ENCODE data around the gene THRA.

The THRA gene

DNA sequence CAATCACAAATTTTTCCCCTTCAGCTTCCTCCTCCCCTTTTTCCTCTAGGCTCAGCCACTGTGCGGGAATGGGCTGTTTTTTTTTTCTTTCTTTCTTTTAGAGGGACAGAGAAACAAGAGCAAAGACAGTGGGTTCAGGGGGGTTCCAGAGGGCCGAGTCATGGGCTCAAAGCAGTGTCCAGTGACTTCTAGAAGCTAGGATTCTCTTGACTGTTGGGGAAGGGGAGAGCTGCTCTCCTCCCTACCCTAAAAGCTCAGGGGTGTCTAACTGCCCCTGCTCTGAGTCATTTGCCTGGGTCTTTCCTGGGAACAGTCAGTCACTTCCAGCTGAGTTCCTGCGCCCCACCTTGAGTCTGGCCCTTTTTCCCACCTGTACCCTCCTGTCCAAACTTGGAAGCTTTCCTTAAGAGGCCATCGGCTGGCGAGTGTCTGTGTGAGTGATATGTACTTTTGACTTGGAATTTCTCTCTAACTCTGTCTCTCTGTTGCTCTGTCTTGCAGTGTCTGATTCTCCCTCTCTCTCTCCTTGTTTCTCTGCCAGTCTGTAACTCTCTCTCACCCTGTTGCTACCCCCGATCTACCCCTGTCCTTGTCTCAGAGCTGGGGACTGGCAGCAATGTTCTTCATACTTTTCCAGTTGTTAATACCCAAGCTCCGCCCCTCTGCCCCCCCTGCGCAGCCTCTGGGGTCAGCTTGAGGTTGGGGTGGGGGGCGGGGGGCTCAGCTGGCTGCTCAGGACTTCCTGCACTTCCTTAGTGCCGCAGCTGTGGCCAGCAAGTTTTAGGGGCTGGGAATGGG lies 2.4 kb downstream of the THRA start:
- H3K4me3 ChIP-seq: peak overlapping the region; percentile 100
- H3K27me3 ChIP-seq: no peaks in the 10 kb centered on the region
- peak overlapping the region; percentile 96 for H3K9ac ChIP-seq
- peaks cover 78% of the 10 kb centered on the region for H3K4me1 ChIP-seq
- TF ChIP-seq Cebpa-rat (IDR thresholded peaks at IDR 0.05): no peak
- peak overlapping the region; percentile 100 for H3K4me2 ChIP-seq
- no peaks in the 10 kb centered on the region; the same call in 1 of the 2 replicates for H4K20me1 ChIP-seq
- H3K27ac ChIP-seq: peak overlapping the region; percentile 96
- H3K9me3 ChIP-seq: no peaks in the 10 kb centered on the region
- H3K36me3 ChIP-seq: no peaks in the 10 kb centered on the region

DNA sequence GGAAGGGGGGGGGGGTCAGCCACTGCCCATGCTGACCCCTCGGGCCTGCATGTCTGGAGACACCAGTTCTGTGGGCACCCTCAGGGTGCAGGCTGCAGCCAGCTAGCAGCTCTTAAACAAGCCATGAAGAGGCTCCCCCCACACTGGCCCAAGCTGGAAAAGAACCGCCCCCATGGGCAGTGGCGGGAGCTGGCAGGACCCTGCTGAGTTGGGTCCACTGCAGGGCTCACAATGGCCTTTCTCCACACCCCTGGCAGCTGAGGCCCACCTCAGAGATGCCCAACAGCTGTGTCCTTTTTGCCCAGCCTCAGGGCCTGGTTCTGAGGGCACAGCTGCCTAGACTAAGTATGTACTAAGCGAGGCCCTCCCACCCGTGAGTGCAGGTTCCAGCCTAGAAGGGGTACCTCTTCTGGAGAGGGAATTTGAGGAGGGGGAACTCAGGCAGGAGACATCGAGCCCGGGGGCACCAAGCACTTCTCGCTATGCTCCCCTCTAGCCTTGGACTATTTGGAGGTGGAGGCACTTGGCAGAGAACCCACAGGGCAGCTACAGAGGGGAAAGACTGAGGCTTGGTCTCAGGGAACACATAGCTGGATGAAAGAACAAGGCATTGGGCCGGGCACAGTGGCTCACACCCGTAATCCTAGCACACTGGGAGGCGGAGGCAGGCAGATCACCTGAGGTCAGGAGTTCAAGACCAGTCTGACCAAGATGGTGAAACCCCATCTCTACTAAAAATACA lies 3.2 kb downstream of the THRA start:
- peaks cover 86% of the 10 kb centered on the region for H3K4me1 ChIP-seq
- peak overlapping the region; percentile 96 for H3K27ac ChIP-seq
- no peak for TF ChIP-seq Cebpa-rat (IDR thresholded peaks at IDR 0.05)
- H3K9me3 ChIP-seq: no peaks in the 10 kb centered on the region
- H3K27me3 ChIP-seq: no peaks in the 10 kb centered on the region
- no peaks in the 10 kb centered on the region; the same call in 1 of the 2 replicates for H4K20me1 ChIP-seq
- H3K4me2 ChIP-seq: peak overlapping the region; percentile 100
- H3K4me3 ChIP-seq: peak overlapping the region; percentile 100; the same call in 1 of the 2 replicates
- no peaks in the 10 kb centered on the region for H3K36me3 ChIP-seq
- H3K9ac ChIP-seq: peak overlapping the region; percentile 96

DNA sequence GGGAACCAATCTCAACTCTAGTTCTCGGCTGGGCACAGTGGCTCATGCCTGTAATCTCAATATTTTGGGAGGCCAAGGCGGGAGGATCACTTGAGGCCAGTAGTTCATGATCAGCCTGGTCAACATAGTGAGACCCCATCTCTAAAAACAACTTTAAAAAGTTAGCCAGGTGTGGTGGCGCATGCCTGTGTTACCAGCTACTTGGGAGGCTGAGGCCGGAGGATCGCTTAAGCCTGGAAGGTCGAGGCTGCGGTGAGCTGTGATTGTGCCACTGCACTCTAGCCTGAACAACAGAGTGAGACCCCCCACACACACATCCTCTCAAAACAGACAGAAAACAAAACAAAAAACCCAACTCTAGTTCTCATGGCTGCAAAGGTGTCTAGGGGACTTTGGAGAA lies 4.9 kb downstream of the THRA start:
- Histone ChIP-seq H3K27ac (peak overlapping the region; percentile 93), H3K4me3 (no peak overlapping the region), H3K9me3 (no peaks in the 10 kb centered on the region), H3K4me2 (peak overlapping the region; percentile 100), H4K20me1 (no peaks in the 10 kb centered on the region; the same call in 1 of the 2 replicates), H3K36me3 (no peaks in the 10 kb centered on the region), H3K9ac (peak overlapping the region; percentile 88; the same call in 1 of the 2 replicates), H3K27me3 (no peaks in the 10 kb centered on the region), H3K4me1 (peaks cover 88% of the 10 kb centered on the region)
- no peak for TF ChIP-seq Cebpa-rat (IDR thresholded peaks at IDR 0.05)

DNA sequence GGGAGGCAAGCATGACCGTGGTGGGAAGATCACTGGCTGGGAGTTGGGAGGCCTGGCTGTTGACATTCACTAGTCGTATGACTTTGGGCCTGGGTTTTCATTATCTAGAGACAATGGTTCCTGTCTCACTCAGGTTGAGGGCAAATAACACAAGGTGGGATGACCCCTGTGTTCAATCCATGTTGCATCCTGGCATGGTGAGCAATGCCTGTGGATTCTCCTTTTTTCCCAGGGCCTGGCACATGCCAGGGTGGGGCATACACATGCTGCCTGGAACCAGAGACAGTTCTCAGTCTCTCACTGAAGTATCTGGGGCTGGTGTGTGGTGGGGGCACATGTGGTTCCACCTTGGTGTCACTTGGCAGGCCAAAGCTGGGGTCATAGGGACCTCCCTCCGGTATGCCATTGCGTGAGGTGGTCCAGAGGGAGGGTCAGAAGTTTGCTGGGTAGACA lies 5.4 kb downstream of the THRA start:
- H3K36me3 ChIP-seq: no peaks in the 10 kb centered on the region
- peak overlapping the region; percentile 62 for H3K4me3 ChIP-seq
- no peak for TF ChIP-seq Cebpa-rat (IDR thresholded peaks at IDR 0.05)
- peaks cover 93% of the 10 kb centered on the region for H3K4me1 ChIP-seq
- no peaks in the 10 kb centered on the region for H3K27me3 ChIP-seq
- H4K20me1 ChIP-seq: no peaks in the 10 kb centered on the region; the same call in 1 of the 2 replicates
- peak overlapping the region; percentile 88 for H3K9ac ChIP-seq
- H3K4me2 ChIP-seq: peak overlapping the region; percentile 100
- peak overlapping the region; percentile 93 for H3K27ac ChIP-seq
- no peaks in the 10 kb centered on the region for H3K9me3 ChIP-seq

DNA sequence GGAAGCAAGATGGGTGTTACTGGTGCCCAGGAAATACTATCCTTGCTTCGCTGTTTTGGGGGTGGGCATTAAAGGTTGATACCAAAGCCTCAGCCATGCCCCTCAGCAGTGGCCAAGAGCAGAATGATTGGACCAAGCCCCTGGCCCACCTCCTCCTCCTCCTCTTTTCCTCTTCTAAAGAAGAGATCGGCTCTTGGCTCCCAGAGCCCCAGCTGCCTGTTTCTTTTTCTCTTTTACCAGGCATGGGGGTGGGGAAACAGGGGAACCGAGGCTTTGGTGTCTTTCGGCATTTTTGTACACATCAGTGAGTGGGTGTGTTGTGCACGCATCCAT lies 5.8 kb downstream of the THRA start:
- Histone ChIP-seq H3K9me3 (no peaks in the 10 kb centered on the region), H3K4me3 (peak overlapping the region; percentile 62), H3K27ac (peak overlapping the region; percentile 93), H3K36me3 (no peaks in the 10 kb centered on the region), H3K9ac (peak overlapping the region; percentile 88), H3K4me1 (peaks cover 97% of the 10 kb centered on the region), H4K20me1 (no peaks in the 10 kb centered on the region; the same call in 1 of the 2 replicates), H3K27me3 (no peaks in the 10 kb centered on the region), H3K4me2 (peak overlapping the region; percentile 100)
- no peak for TF ChIP-seq Cebpa-rat (IDR thresholded peaks at IDR 0.05)

DNA sequence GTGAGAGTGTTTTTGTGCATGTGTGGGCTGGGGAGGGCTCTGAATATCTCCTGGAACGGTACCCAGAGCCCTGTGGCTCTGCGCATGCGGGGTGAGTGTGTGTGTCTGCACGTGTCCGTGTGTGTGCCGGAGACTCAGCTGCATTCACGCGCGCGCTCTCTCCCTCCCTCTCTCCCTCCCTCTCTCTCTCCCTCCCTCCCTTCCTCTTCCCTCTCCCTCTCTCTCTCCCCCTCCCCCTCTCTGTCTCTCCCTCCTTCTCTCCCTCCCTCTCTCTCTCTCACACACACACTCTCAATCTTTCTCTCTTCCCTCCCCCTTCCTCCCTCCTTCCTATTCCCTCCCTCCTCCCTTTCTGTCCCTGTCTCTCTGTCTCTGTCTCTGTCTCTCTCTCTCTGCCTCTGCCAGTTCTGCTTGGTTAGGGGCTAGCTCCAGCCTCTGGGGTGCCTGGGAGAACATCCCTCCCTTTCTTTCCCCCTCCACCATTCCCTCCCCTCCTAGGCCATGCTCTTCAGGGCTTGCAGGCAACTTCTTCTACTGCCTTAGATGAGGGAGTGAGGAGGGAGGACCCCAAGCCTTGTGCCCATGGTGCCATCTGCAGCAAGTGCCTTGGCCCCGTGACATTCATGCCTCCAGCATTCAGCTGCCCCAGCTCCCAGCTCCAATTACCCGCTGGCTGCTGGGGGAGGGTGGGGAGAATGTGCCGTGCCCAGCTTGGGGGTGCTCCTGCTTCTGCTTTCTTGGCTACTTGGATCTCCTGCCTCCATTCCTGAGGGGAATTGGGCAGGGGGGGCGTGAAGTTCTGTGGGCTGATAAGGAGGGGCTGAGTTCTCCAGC lies 6.4 kb downstream of the THRA start:
- peak overlapping the region; percentile 100 for H3K4me2 ChIP-seq
- peak overlapping the region; percentile 88 for H3K9ac ChIP-seq
- peak overlapping the region; percentile 62 for H3K4me3 ChIP-seq

DNA sequence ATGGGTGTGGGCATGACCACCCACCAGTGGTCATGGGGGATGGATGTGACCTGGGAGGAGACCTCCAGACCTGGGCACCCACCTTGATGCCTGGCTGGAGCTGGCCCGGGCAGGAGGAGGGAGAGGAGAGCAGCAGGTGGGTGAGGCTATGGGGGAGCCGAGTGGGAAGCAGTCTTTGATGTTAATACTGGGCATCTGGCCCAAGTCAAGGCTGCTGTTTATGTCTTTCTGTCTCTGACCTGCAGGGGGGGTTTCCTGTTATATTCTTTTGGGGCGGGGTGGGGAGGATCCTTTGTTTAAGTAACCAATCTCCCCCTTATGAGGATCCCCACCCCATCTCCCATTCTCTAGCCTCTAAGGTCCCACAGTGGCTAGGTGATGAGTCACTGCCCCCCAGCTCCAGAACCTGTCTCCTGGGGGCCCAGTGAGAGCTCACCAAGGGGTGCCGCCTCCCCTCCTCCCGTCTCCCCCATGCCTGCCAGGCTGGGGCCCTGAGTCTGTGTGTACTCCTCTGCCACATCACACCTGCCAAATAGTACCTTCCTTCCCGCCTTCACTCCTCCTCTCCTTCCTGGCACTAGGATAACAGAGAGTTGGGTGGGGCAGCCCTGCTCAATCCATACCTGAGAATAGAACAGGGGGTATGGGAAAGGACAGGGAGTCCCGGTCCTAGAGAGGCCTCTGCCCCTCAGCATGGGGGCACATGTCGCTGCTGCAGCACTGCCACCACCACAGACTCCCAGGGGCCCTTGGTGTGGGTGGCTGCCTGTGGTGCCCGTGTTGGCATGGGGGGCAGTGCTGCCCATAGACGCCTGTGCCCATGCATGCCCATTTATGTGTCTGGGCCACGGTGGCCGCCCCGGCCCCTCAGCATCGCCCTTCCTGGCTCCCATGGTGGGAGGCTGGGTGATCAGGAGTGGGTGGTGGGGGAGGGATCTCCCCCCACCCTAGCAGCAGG lies 7.3 kb downstream of the THRA start:
- Histone ChIP-seq H3K9me3 (no peaks in the 10 kb centered on the region), H4K20me1 (no peaks in the 10 kb centered on the region), H3K27me3 (no peaks in the 10 kb centered on the region), H3K4me1 (peaks cover 97% of the 10 kb centered on the region), H3K4me3 (peak overlapping the region; percentile 62), H3K4me2 (peak overlapping the region; percentile 100), H3K9ac (peak overlapping the region; percentile 88), H3K36me3 (peaks cover 3% of the 10 kb centered on the region; the same call in 1 of the 2 replicates), H3K27ac (peak overlapping the region; percentile 93)
- TF ChIP-seq Cebpa-rat (IDR thresholded peaks at IDR 0.05): no peak

More for the DNA sequence above, 6.4 kb downstream of the THRA start:
- H3K36me3 ChIP-seq: no peaks in the 10 kb centered on the region
- no peak for TF ChIP-seq Cebpa-rat (IDR thresholded peaks at IDR 0.05)
- H4K20me1 ChIP-seq: no peaks in the 10 kb centered on the region; the same call in 1 of the 2 replicates
- peak overlapping the region; percentile 93 for H3K27ac ChIP-seq
- H3K9me3 ChIP-seq: no peaks in the 10 kb centered on the region
- H3K4me1 ChIP-seq: peaks cover 97% of the 10 kb centered on the region
- H3K27me3 ChIP-seq: no peaks in the 10 kb centered on the region

DNA sequence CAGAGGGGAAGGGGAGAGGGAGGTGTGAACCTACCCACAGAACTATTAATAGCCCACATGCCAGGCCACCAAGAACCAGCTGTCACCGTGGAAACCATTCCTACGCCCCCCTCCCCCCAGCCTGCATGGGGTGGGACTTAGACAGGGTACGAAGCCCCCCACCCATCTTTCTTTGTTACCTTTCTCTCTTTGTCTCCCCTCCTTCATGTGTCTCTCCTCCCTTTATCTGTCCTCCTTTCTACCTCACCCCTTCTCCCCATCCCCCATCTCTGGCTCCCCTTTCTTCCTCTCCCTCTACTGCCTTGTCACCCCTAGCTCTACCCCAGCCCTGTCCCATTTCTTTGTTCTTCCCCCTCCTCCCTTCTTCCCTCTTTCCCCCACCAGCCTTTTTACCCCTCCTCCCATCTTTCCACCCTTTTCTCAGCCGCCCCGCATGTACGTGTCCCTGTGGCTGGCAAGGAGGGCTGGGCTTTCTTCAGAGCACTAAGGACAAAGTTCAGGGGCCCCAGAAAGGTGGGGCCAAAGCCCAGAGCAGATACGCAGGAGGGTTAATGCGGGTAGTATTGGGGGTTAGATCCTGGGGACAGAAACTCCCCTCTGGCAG lies 8.0 kb downstream of the THRA start:
- peaks cover 97% of the 10 kb centered on the region for H3K4me1 ChIP-seq
- H3K9me3 ChIP-seq: no peaks in the 10 kb centered on the region
- H3K27me3 ChIP-seq: no peaks in the 10 kb centered on the region
- peak overlapping the region; percentile 100 for H3K4me2 ChIP-seq
- H3K4me3 ChIP-seq: peak overlapping the region; percentile 62
- H3K27ac ChIP-seq: peak overlapping the region; percentile 93
- H3K9ac ChIP-seq: peak overlapping the region; percentile 88
- peaks cover 4% of the 10 kb centered on the region; the same call in 1 of the 2 replicates for H3K36me3 ChIP-seq
- TF ChIP-seq Cebpa-rat (IDR thresholded peaks at IDR 0.05): no peak
- H4K20me1 ChIP-seq: no peaks in the 10 kb centered on the region

Measured in BLaER1 (cell line).